Adrenal gland (tissue), 12 donors: ENCODE data around the gene BEND7. TPM values are rescaled to one million over a fixed set of nuclear protein-coding genes. Genes with fewer than 3 reads are reported as not detected.

ENCODE experiments used
- DNase-seq, 7 donors: peaks; one replicate each; pipeline ENCODE4 v3.0.0-alpha.2; 2019 to 2020
- H3K27ac ChIP-seq, 5 donors: fragments of 200-600 bp; sonication (generic) in 4 of 5; 1 replicate in 3 of 5; 2 replicates in 2 of 5; pipeline versions ENCODE4 v1.5.1 to v1.8.0; 2016 to 2020; ENCODE audit warnings: mild to moderate bottlenecking in 1 of 5
- H3K27me3 ChIP-seq: fragments of 200-600 bp; 2 replicates; pipeline ENCODE4 v1.8.0; 2021
- H3K36me3 ChIP-seq, 2 donors: fragments of 200-600 bp; replicated peaks in 1 of 2; 1 replicate in 1 of 2; 2 replicates in 1 of 2; pipeline versions ENCODE4 v1.5.1 to v1.8.0; 2018 to 2022
- H3K4me1 ChIP-seq, 2 donors: fragments of 200-600 bp; replicated peaks in 1 of 2; 1 replicate in 1 of 2; 2 replicates in 1 of 2; pipeline versions ENCODE4 v1.5.1 to v1.8.0; 2018 to 2021
- H3K4me3 ChIP-seq, 4 donors: fragments of 200-600 bp; sonication (generic) in 3 of 4; one replicate each; pipeline ENCODE4 v1.5.1; 2016 to 2018
- H3K9me3 ChIP-seq, 3 donors: fragments of 200-600 bp; sonication (generic) in 1 of 3; replicated peaks in 1 of 3; 1 replicate in 2 of 3; 2 replicates in 1 of 3; pipeline versions ENCODE4 v1.5.1 to v1.8.0; 2016 to 2021
- POLR2A ChIP-seq, 2 donors: fragments of 450-650 bp; IDR thresholded peaks; one replicate each; pipeline ENCODE4 v1.6.1; 2017; ENCODE audit warnings: antibody characterized with exemption in 2 of 2, mild to moderate bottlenecking in 2 of 2, moderate library complexity in 1 of 2
- WGBS, 4 donors: extraction: QIAGEN DNeasy Blood & Tissue Kit in 2 of 4; methylation state at CpG; one replicate each; pipeline versions ENCODE4 v1.1.5 to v1.1.7; 2013 to 2017; 5-methylcytosine and 5-hydroxymethylcytosine counted together
- intact Hi-C, 2 donors: fragments of 100-400 bp; cut with DNase I; formaldehyde crosslinking; loops; one replicate each; pipeline versions ENCODE4 v1.14.1 to v1.15.0; 2022 to 2023
- polyA plus RNA-seq, 3 donors: library from polyadenylated mRNA; stranded (reverse); fragments of 200-250 nt in 2 of 3; fragments of 350-450 nt in 1 of 3; fragmentation: Illumina TruSeq in 1 of 3; extraction: RNeasy Lipid Tissue Mini Kit (QIAGEN cat#74804) in 1 of 3; gene quantifications; one replicate each; pipeline ENCODE4 v1.2.3, GENCODE V29; 2013 to 2014
- total RNA-seq, 9 donors: library from RNA; depleted of rRNA in 4 of 9; stranded (reverse); fragments of >200 nt in 4 of 9; fragments of 120-200 nt in 1 of 9; fragmentation: NEBNext Ultra II Directional in 1 of 9; extraction: Animal tissue kit (Norgen Biotek cat#: 25700) in 1 of 9; gene quantifications; one replicate each; pipeline versions ENCODE4 v1.1.0 to v1.2.4, GENCODE V29; 2013 to 2023
- TF ChIP-seq, protein P1 (sequence below), 6 experiments: fragments of 450-650 bp in 4 of 6; fragments of 200-600 bp in 2 of 6; sonication (generic) in 1 of 6; IDR thresholded peaks; 1 replicate in 5 of 6; 2 replicates in 1 of 6; pipeline versions ENCODE4 v1.5.1 to v1.8.0; 2016 to 2021; ENCODE audit warnings: antibody characterized with exemption in 6 of 6, mild to moderate bottlenecking in 2 of 6, moderate library complexity in 1 of 6
- donor health status: healthy with polysubstance abuse.
- donor health status: Bipolar disorder and iron deficiency.
- donor health status: DM: yes; HTN: yes; CAD: no.
- donor health status: DM: no; HTN: no; CAD: no.
- donor health status: DM: no; HTN: no; CAD: no.
- donor health status: DM: yes; HTN: yes; CAD: no.

BEND7 gene
- total and polyA plus RNA-seq, 12 donors = 5.3 to 21.5 (median 13.7) TPM

DNA sequence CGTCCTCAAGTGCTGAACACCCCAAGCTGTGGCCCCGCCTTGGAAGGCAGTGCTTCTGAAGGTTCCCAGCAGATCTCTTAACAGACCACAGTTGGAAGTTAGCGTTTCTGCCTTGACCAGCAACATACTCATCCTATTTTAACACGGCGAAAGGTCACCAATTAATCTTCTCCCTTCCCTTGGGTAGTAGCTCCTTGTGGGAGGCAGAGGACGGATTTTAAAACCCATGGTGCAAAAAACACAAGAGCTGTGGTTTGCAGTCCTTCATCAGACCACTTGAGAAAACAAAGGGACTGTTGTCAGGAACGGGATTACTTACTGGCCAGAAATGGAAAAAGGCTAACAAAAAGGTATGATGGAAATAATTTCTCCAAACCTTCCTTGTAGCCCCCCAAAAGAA is 87.3 kb downstream of the BEND7 start:
- H3K9me3 ChIP-seq = no peaks in the 10 kb centered on the region
- 74 to 88% (median 79%) methylated on average over 7 of the region's 7 CpGs for WGBS, 4 donors
- no peak for TF ChIP-seq POLR2A (IDR thresholded peaks at IDR 0.05)
- TF ChIP-seq, protein P1, sequence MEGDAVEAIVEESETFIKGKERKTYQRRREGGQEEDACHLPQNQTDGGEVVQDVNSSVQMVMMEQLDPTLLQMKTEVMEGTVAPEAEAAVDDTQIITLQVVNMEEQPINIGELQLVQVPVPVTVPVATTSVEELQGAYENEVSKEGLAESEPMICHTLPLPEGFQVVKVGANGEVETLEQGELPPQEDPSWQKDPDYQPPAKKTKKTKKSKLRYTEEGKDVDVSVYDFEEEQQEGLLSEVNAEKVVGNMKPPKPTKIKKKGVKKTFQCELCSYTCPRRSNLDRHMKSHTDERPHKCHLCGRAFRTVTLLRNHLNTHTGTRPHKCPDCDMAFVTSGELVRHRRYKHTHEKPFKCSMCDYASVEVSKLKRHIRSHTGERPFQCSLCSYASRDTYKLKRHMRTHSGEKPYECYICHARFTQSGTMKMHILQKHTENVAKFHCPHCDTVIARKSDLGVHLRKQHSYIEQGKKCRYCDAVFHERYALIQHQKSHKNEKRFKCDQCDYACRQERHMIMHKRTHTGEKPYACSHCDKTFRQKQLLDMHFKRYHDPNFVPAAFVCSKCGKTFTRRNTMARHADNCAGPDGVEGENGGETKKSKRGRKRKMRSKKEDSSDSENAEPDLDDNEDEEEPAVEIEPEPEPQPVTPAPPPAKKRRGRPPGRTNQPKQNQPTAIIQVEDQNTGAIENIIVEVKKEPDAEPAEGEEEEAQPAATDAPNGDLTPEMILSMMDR (IDR thresholded peaks at IDR 0.05) = no peak
- no peak overlapping the region for H3K4me3 ChIP-seq
- H3K36me3 ChIP-seq = no peaks in the 10 kb centered on the region
- H3K27me3 ChIP-seq = no peaks in the 10 kb centered on the region
- intact Hi-C loops = loop anchor here in 1 of 2 donors (10.0 kb wide), 1 partner anchor 77 kb away; no protein-coding TSS in a partner anchor
- H3K27ac ChIP-seq = no peak overlapping the region
- no peak for DNase-seq
- peaks cover 9 to 12% of the 10 kb centered on the region in 2 donors for H3K4me1 ChIP-seq

DNA sequence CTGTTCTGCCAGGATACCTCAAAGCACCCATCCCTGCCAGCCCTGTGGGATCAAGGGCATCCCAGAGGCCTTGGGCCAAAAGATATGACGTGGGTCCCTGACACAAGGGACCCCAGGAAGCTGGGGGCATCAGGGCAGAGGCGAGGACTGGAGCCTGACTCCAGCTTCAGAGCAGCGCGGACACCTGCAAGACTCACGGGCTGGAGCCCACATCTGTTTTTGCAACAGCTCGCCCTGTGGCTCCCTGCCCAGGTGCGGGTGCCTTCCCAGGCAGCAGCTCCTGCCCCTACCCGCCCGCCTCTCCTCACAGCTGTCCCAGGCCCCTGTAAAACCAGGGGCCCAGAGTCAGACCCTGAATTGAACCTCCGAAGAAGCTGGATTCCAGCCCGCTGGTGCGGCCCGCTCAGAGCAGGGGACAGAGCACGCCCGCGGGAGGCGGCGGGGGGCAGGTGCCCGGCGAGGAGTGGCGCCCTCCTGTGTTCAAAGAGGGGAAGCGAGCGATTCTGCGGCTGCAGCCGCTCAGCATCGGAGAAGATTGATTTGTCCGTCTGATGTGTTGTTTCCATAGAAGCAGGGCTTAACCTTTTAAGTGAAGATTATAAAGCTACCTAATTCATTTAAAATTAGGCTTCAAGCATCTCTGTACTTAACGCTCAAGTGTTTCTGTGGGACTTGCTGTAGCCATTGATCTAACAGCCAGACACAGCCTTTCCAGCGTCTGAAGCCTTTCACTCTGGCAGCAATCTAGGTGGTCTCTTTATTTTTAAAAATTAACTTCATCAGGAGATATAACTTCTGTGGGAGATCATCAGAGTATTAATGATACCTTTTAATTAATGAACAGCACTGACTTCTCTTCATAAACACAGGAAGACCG is 88.4 kb downstream of the BEND7 start:
- intact Hi-C loops = loop anchor here in 1 of 2 donors (10.0 kb wide), 1 partner anchor 76 kb away; no protein-coding TSS in a partner anchor
- H3K27me3 ChIP-seq = no peaks in the 10 kb centered on the region
- peak; percentile 29 to 72 (median 55) for DNase-seq
- 6 to 17% (median 11%) methylated on average over 12 to 30 of the region's 30 CpGs for WGBS, 4 donors
- H3K9me3 ChIP-seq = no peaks in the 10 kb centered on the region
- no peak overlapping the region for H3K27ac ChIP-seq
- H3K36me3 ChIP-seq = no peaks in the 10 kb centered on the region
- peaks cover 9 to 12% of the 10 kb centered on the region in 2 donors for H3K4me1 ChIP-seq
- H3K4me3 ChIP-seq = peak overlapping the region in 1 of 4 donors; percentile 16
- TF ChIP-seq POLR2A (IDR thresholded peaks at IDR 0.05) = no peak
- TF ChIP-seq, protein P1 (IDR thresholded peaks at IDR 0.05) = peak; percentile 59 to 88 (median 69)

DNA sequence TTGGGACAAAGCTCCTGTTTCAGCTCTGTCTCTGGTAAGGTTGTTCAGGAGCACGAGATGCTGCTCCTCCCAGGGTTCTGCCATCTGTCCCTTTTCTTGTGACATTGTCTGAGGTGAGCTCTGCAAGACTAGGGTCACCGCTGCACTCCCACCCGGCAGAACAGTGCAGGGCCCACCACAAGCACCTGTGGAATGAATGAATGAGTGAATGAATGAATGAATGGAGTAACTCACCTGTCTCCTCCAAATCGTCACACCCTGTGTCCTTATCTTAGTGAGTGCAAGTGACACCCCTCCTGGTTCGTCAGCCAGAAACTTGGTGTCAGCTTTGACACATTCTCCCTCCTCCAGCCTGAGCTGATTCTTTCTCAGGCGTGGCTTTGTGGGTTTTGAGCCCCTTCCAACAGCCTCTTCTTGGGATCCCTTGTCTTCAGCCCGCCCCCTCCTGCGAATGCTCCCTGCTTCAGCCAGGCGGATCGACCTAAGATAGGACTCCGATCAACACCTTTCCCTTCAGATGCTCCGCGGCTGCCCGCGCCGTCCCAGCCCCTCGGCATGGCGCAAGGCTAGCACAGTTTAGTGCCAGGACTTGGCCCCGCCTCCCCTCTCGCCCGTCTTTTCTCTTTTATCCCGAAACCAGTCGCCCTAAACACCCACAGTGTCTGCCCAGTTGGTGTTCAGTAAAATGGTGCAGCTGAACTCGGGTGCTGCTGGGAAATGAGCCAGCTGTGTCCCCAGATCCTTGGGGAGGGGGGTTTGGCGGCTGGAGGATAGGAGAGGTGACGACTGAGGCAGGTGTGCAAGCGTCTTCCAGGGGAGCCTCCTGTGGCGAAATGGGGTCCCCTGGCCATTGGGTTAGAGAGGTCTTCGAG is 89.3 kb downstream of the BEND7 start:
- WGBS, 4 donors = 15 to 23% (median 16%) methylated on average over 25 to 29 of the region's 29 CpGs
- Histone ChIP-seq H3K9me3 (no peaks in the 10 kb centered on the region), H3K4me3 (peak overlapping the region in 1 of 4 donors; percentile 16), H3K27me3 (no peaks in the 10 kb centered on the region), H3K4me1 (peaks cover 9 to 12% of the 10 kb centered on the region in 2 donors), H3K27ac (no peak overlapping the region), H3K36me3 (no peaks in the 10 kb centered on the region)
- DNase-seq = peak in 4 of 7 donors; percentile 16 to 32 (median 22)
- TF ChIP-seq POLR2A (IDR thresholded peaks at IDR 0.05) = no peak
- TF ChIP-seq, protein P1 (IDR thresholded peaks at IDR 0.05) = no peak
- intact Hi-C loops = loop anchor here in 1 of 2 donors (10.0 kb wide), 1 partner anchor 75 kb away; no protein-coding TSS in a partner anchor
